Skeletal muscle cell (primary cell): ENCODE data around the gene SCAMP2.

Experiments used
- DNase-seq: peaks from one replicate; pipeline ENCODE4 v3.0.0-alpha.2; 2010; ENCODE audit warnings: low read depth
- H3K4me3 ChIP-seq: 2 replicates; pipeline ENCODE4 v1.5.1; 2011; ENCODE audit warnings: low read depth, mild to moderate bottlenecking, control low read depth, low read length, moderate library complexity

Gene SCAMP2

DNA sequence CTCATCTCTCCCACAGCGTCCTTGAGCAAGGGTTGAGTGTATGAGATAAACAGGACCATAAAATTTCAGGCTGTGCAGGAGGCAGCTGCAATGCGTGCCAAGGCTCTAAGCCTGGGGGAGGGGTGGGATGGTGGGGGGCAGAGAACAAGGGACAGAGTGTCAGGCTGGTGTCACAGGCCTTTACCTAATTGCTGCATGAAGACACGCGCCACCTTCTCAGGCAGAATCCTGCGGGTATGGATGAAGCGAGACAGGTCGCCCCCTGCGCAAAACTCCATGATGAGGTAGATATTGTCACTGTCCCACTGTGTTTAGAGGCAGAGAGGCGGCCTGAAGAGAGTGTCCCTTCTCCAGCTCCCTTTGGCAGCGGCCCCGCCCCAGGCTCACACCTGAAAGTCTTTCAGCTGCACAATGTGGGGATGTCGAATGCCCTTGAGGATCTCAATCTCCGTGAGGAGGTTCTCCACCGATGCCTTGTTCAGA lies 31.2 kb downstream of the SCAMP2 start:
- no peak for DNase-seq
- H3K4me3 ChIP-seq: peak overlapping the region; percentile 75

DNA sequence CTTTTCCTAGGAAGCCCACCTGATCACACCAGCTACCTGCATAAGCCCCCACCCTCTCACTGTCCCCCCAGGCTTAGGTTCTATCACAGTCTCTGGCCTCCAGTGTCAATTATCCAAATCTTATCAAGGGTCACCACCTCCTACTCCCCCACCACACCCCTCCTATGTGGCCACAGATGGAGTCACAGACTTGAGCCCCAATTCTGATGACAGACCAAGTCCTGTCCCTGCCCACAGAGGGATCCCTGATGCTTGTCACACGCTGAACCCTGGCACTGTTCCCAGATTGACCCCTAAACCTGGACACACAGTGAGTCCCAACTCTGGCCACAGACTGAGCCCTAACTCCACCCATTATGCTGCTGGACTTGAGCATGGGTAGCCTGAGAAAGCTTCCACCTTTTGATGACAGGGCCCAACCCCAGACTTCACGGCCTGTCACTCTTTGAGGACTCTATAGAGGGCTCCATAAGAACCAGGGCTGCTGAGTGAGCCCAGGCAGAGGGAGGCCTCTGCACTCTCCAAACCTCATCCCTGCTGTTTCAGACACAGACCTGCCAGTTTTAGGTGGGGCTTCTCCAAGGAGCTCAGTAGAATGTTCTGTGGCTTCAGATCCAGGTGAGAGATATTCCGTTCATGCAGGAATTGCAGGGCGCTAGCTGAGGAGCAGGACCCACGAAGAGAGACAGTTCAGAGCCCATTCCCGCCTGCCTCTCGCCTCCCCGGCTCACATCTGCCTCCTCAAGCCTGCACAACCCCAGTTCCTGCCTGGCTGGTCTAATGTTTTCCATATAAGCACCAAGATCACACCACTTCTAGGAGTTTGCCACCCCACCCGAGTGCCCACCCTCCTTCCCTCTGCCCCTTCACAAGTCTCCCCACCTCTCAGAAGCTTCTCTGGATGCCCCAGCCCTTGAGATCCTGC lies 32.1 kb downstream of the SCAMP2 start:
- no peak overlapping the region for H3K4me3 ChIP-seq
- DNase-seq: no peak

GRCh38 chr15:74839526-74840395 lies 33.4 kb downstream of the SCAMP2 start:
- no peak for DNase-seq
- H3K4me3 ChIP-seq: no peak overlapping the region

GRCh38 chr15:74838746-74839525 lies 34.2 kb downstream of the SCAMP2 start:
- no peak for DNase-seq

GRCh38 chr15:74838137-74838516 lies 35.0 kb downstream of the SCAMP2 start:
- no peak overlapping the region for H3K4me3 ChIP-seq
- DNase-seq: no peak

More at GRCh38 chr15:74838746-74839525, 34.2 kb downstream of the SCAMP2 start:
- H3K4me3 ChIP-seq: no peak overlapping the region

DNA sequence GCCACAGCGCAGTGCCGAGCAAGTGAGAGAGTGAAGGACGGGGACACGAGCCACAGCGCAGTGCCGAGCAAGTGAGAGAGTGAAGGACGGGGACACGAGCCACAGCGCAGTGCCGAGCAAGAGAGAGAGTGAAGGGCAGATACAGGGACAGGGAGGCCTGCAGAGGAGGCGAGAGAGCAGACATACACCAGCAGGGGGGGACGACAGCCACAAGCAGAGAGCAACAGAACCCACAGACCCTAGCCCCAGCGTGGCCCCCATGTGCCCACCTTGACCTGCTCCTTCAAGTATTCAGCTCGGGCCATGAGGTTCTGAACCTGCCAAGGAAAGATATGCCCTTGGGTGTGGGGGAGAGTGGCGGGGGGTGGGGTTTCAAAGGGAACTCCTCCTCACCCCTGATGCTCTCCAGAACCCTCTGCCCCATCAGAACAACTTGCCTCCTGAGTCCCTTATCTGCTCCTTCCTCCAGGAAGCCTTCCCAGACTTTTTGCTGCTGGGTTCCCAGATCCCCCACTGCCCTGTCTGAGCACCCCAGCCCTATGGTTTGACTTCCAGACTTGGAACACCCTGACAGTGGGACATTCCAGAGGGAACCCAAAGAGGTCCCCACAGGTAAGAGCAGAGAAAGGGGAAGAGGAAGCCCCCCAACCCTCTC lies 35.6 kb downstream of the SCAMP2 start:
- DNase-seq: no peak
- H3K4me3 ChIP-seq: no peak overlapping the region

- DNase-seq: no peak
- H3K4me3 ChIP-seq: no peak overlapping the region
Observed at GRCh38 chr15:74836846-74837245, 36.3 kb downstream of the SCAMP2 start.

DNA sequence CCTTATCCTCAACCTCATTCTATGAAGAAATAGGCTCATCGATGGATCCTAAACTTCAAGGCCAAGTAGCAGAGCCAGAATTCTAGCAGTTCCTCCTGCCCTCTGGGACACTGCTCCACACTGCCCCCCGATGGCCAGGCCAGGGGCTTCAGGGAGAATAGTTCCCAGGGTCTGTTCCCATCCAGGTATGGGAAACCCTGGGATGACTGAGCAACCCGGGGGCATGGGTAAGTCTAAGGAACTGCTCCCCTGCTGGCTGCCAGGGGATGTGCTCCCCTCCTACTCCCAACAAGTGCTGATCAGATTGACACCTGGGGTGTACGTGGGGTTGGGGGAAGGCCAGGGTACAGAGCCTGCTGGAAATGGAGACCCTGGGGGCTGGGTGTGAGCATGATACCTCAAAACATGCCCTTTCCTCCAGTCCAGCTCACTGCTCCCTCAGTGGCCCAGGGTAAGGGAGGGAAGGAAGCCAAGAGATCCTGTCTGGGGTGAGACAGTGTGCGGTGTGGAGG lies 37.8 kb downstream of the SCAMP2 start:
- no peak overlapping the region for H3K4me3 ChIP-seq
- no peak for DNase-seq

- H3K4me3 ChIP-seq: no peak overlapping the region
- no peak for DNase-seq
Observed at GRCh38 chr15:74833376-74834107, 39.6 kb downstream of the SCAMP2 start.

GRCh38 chr15:74832826-74833225 lies 40.3 kb downstream of the SCAMP2 start:
- no peak for DNase-seq
- H3K4me3 ChIP-seq: no peak overlapping the region

GRCh38 chr15:74831813-74832495 lies 41.2 kb downstream of the SCAMP2 start:
- H3K4me3 ChIP-seq: no peak overlapping the region
- DNase-seq: no peak

- no peak for DNase-seq
- H3K4me3 ChIP-seq: no peak overlapping the region
Observed at GRCh38 chr15:74830868-74831267, 42.3 kb downstream of the SCAMP2 start.

GRCh38 chr15:74829991-74830390 lies 43.2 kb downstream of the SCAMP2 start:
- no peak for DNase-seq
- H3K4me3 ChIP-seq: no peak overlapping the region

DNA sequence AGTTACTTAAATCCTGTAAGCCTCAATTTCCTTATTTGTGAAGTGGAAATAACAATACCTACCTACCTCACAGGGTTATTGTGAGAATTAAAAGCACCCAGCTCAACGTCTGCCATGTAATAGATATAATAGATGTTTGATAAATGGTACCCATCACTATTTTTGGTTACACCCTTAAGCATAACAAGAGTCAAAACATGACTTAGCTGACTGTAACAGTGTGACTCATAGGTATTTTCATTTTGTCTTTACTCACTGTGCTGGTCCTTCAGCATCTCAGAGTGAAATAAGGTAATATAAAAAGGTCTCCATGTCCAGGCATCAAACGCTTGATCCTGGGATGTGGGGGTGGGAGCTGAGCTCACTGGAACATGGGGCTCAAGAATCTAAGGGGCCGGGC lies 43.7 kb downstream of the SCAMP2 start:
- H3K4me3 ChIP-seq: no peak overlapping the region
- no peak for DNase-seq

GRCh38 chr15:74828835-74829234 lies 44.3 kb downstream of the SCAMP2 start:
- H3K4me3 ChIP-seq: no peak overlapping the region
- no peak for DNase-seq

GRCh38 chr15:74827614-74828013 lies 45.6 kb downstream of the SCAMP2 start:
- H3K4me3 ChIP-seq: no peak overlapping the region
- DNase-seq: no peak

GRCh38 chr15:74826921-74827320 lies 46.2 kb downstream of the SCAMP2 start:
- DNase-seq: no peak
- H3K4me3 ChIP-seq: no peak overlapping the region

DNA sequence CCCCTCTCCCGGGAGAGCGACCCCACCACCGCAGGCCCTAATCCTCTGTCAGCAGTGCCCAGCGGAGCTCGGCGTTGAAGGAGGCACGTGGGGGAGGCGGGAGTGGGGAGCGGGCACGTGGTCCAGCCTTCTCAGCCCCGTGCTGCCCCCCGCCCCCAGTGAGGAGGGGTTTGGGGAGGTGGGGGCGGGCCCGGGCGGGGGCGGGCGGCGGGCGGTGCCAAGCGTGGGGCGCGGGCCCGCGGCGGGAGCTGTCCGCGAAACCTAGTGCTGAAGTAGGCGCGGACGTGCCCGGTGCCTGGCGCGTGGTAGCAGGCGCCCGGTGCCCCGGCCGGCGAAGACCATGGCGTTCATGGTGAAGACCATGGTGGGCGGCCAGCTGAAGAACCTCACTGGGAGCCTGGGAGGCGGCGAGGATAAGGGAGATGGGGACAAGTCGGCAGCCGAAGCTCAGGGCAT lies 46.8 kb downstream of the SCAMP2 start, which contains the start of gene CPLX3:
Gene CPLX3, plus strand, starts transcription at position 264 of the 456 bp plus-strand sequence. Its CDS starts 77 bp downstream, at position 341.
- no peak within 1 kb of the TSS for H3K4me3 ChIP-seq
- no peak for DNase-seq
